ENCODE measurements around the gene SNX8. TPM values are rescaled to one million over a fixed set of nuclear protein-coding genes. Genes with fewer than 3 reads are reported as not detected.
A peak's percentile ranks its signal among the peaks of the same experiment; 100 is the strongest.
"Not testable (repeated sequence)": the region's sequence is repeated elsewhere in the genome, so short reads cannot be mapped to it uniquely, and the experiment has no call there.

The SNX8 gene
- total RNA-seq, 2 donors from 2014 or later = 34.2 to 35.9 TPM

DNA sequence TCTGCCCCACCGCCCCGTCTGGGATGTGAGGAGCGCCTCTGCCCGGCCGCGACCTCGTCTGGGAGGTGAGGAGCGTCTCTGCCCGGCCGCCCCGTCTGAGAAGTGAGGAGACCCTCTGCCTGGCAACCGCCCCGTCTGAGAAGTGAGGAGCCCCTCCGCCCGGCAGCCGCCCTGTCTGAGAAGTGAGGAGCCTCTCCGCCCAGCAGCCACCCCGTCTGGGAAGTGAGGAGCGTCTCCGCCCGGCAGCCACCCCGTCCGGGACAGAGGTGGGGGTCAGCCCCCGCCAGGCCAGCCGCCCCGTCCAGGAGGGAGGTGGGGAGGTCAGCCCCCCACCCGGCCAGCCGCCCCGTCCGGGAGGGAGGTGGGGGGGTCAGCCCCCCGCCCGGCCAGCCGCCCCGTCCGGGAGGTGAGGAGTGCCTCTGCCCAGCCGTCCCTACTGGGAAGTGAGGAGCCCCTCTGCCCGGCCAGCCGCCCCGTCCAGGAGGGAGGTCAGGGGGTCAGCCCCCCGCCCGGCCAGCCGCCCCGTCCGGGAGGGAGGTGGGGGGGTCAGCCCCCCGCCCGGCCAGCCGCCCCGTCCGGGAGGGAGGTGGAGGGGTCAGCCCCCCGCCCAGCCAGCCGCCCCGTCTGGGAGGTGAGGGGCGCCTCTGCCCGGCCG, 11.4 kb downstream of the SNX8 start:
- DNase-seq (ENCODE audit: low spot score); intact Hi-C loops (cut with DNase I): not testable (repeated sequence)

DNA sequence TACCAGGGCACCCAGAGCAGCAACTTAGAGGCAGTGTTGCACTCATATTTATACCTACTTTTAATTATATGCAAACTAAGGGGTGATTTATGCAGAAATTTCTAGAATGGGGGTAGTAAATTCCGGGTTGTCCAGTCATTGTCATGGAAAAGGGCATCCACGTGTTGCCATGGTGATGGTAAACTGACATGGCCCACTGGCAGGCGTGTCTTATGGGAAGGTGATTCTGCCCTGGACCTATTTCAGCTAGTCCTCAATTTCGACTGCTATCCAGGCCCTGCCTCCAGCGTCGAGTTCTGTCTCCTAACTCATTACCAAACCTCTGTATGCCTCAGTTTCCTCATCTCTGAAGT, 12.8 kb downstream of the SNX8 start:
- intact Hi-C loops (cut with DNase I) = no loop called here
- no peak for DNase-seq (ENCODE audit: low spot score)

DNA sequence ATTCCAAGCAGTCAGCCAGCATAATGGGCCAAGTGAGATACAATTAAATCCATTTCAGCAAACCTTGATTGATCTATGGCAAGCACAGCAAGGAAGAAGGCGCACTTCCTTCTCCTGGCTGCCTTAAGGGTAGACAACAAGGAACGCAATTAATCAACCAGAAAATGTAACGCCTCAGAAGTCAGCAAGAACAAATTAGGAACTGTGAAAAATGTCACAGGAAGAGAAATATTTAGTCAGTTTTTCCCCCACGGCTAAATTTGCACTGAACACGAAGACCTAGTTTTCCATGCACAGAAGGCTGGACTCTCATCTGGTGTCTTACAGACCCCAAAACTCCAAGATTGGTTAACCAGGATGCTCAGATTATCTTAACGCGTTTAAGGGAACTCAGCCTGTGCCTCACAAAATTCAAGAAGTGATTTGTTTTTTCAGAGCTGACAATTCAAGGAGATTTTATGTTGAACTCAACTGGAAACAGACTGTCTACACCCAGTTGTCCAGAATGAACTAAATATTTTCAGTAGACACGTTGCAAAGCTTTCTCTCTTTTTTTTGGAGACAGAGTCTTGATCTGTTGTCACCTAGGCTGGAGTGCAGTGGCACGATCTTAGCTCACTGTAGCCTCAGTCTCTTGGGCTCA, 14.2 kb downstream of the SNX8 start:
- DNase-seq (ENCODE audit: low spot score) = no peak
- intact Hi-C loops (cut with DNase I) = no loop called here

DNA sequence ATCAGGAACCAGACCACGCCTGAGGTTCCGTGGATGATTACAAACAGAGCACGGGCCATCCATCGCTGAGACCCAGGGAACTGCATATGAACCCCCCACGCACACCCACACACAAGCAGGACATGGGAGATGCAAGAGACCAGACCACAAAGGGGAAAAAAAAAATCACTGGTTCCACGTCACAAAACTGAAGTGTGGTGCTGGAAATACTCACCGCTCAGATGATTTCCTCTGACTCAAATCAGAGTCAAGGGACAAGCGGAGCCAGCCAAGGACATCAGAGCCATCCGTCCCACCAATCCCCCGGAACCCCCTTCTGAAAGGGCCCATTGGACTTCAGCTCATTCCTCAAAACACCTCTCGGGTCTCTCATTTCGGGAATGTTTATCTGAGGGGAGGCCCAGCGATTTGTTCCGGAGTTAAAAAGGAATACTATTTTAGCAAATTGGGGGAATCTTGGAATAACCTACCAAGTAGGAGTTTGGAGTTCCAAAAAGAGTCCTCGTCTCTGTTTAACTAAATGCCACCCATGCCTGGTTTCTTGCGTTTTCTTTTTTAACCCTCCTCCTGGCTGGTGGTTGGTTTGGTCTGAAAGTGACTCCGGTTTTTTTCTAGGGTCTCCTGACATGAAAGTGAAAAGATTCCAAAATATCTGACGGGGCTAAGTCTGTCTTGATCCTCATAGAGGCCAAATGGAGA, 15.0 kb downstream of the SNX8 start:
- intact Hi-C loops (cut with DNase I) = no loop called here
- peak; percentile 84 for DNase-seq (ENCODE audit: low spot score)

DNA sequence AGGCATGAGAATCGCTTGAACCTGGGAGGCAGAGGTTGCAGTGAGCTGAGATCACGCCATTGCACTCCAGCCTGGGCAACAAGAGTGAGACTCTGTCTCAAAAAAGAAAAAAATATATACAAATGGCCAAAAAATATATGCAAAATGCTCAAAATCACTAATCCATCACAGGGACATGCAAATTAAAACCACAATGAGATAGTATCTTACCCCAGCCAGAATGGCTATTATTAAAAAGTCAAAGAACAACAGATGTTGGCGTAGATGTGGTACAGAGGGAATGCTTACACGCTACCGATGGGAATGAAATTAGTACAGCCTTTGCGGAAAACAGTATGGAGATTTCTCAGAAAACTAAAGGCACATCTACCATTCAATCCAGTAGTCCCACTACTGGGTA, 17.4 kb downstream of the SNX8 start:
- DNase-seq (ENCODE audit: low spot score) = no peak
- intact Hi-C loops (cut with DNase I) = no loop called here

DNA sequence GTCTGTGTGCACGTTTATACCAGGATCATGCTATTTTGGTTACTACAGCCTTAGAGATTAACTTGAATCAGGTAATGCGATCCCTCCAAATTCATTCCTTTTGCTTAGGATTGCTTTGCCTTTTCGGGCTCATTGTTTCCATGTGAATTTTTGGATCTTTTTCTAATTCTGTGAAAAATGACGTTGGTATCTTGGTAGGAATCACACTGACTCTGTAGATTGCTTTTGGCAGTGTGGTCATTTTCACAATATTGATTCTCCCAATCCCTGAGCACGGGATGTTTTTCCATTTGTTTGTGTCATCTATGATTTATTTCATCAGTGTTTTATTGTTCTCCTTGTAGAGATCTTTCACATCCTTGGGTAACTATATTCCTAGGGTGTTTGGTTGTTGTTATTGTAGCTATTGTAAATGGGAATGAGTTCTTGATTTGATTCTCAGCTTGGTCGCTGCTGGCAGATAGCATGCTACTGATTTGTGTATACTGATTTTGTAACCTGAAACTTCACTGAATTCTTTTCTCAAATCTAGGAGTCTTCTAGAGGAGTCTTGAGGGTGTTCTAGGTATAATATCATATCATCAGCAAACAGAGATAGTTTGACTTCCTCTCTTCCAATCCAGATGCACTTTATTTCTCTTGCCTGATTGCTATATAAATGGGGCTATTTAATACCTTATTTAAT, 18.2 kb downstream of the SNX8 start:
- no peak for DNase-seq (ENCODE audit: low spot score)
- intact Hi-C loops (cut with DNase I) = no loop called here

DNA sequence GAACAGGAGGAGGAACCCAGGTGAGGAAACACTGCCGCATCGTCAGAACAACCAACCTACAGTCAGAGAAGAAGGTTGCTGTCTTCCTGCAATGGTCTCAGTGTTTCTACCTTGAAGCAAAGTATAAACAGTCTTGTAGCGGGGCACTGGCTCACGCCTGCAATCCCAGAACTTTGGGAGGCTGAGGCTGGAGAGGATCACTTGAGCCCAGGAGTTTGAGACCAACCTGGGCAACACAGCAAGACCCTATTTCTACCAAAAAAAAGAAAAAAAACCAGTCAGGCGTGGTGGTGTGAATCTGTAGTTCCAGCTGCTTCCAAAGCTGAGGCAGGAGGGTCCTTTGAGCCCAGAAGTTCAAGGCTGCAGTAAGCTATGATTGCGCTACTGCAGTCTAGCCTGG, 23.4 kb downstream of the SNX8 start:
- intact Hi-C loops (cut with DNase I) = no loop called here
- no peak for DNase-seq (ENCODE audit: low spot score)

DNA sequence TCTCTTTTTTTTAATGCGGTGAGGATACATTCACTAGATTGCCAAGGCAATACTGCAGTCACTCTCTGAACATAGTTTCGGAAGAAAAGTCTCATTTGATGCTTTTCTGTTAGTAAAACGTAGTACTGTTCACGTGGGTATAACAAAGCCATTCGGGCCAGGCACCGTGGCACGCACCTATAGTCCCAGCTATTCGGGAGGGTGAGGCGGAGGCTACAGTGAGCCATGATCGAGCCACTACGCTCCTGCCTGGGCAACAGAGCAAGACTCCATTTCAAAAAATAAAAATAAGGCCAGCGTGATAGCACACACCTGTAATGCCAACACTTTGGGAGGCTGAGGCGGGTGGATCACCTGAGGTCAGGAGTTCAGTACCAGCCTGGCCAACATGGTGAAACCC, 24.6 kb downstream of the SNX8 start:
- no peak for DNase-seq (ENCODE audit: low spot score)
- intact Hi-C loops (cut with DNase I) = no loop called here

DNA sequence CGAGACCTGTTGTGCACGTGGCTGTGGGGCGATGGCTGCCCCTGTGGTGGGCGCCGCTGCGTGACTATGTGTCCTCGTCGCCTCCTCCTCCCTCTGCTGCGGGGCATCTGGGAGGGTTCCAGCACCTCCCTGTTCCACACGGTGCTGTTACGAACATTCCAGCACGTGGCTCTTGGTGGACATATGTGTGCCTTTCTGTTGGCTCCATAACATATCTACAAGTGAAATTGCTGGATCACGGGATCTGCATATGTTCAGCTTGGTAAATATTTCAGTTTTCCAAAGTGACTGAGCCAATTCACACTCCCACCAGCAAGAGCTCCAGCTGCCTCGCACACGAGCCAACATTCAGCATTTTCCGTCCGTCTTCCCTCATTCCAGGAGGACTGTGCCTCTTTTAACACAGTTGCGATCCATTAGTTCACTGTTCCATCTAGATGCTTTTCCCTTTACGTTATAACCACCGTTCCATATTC, 25.1 kb downstream of the SNX8 start:
- intact Hi-C loops (cut with DNase I) = no loop called here
- no peak for DNase-seq (ENCODE audit: low spot score)

DNA sequence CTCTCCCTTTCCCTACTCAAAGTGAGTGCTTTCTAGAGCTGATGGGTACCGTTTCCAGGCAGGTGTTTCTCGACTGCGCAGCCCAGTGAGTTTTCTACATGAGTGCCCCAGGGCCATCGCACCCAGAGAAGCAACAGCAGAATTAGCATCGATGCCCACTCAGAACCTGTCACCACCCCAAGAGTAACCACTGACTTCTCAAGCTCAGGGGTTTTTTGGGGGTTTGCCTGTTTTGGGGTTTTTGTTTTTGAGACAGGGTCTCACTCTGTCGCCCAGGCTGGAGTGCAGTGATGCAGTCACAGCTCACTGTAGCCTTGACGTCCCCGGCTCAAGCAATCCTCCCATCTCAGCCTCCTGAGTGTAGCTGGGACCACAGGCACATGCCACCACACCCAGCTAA, 25.7 kb downstream of the SNX8 start:
- intact Hi-C loops (cut with DNase I) = no loop called here
- DNase-seq (ENCODE audit: low spot score) = no peak

DNA sequence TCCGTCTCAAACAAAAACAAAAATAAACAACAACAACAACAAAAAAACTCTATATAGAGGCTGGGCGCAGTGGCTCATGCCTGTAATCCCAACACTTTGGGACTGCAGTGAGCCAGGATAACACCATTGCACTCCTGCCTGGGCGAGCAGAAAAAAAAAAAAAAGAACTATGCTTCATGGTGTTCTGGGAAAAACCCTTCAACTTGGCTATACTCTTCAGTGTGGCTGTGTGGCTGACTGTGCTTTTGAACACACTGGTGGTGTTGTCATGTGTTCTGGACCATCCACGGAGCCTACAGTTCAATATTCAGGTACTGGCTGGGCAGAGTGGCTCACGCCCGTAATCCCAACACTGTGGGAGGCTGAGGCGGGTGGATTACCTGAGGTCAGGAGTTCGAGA, 26.5 kb downstream of the SNX8 start:
- DNase-seq (ENCODE audit: low spot score) = no peak
- intact Hi-C loops (cut with DNase I) = no loop called here

DNA sequence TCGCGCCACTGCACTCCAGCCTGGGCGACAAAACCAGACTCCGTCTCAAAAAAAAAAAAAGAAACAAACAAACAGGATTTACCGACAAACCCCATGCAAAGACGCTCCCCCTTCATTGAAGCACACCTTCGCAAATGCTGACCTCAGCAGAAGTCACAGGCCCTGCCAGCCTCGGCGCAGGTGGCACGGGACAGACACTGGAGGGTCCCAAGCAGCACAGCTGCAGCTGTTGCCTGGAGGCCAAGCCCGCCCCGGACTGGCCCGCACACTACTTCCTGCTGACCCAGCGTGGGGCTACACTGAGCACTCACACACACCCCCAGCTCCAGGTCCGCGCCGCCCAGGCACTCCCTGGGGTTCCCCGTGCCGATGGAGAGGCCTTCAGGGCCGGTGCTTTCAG, 31.2 kb downstream of the SNX8 start:
- intact Hi-C loops (cut with DNase I) = no loop called here
- no peak for DNase-seq (ENCODE audit: low spot score)

DNA sequence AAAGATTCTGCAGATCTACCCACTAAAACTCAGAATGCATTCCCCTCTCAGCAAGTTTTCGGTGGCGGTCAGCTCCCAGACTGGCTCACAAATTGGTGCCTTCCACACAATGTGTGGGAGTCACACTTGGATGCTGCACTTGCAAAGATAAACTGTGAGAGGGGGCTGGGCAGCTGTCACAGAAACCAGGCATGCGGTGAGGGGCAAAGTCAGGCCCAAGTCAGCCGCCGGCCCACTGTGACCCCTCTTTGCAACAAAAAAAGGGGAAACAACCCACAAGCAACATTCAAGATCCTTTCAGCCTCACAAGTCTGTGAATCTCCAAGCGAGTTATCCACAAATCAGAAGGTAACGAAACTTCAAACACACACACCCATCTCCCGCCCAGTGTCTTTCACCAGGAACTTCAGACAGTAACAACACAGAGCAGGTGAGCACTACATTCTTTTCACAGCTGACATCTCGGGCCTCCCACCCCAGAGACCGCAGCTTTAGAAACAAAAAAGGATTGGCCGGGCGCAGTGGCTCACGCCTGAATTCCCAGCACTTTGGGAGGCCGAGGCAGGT, 32.0 kb downstream of the SNX8 start:
- intact Hi-C loops (cut with DNase I) = no loop called here
- DNase-seq (ENCODE audit: low spot score) = no peak

DNA sequence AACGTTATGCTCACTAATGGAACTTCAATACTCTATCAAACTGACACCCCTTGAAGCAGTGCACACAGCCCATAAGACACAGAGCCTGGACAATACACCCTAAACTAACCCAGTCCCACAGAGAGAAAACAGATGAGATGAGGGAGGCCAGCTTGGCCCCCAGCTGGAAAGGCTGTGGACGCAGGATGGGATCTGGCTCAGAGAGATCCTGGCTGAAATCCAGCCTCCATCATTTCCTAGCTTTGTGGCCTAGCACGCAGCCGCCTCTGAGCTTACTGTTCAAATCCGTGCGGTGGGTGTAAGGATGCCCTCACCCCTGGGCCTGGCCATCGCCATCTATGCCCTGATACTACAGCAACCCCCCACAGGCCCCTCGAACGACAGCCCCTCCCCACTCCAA, 32.7 kb downstream of the SNX8 start:
- DNase-seq (ENCODE audit: low spot score) = no peak
- intact Hi-C loops (cut with DNase I) = no loop called here

DNA sequence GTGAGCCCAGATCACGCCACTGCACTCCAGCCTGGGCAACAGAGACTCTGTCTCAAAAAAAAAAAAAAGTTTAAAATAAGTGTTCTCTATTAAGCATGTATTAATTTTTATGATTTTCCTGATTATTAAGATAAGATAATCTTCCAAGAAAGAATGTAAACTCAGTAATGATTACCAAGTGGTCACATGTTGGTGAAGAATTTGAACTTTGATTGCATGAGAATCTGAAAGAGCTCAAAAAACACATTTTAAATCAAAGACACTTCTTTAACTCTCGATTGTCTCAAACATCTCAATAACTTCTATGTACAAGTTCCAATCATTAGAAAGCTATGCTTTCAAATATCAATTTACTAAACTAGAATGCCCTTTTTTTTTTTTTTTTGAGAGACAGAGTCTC, 33.8 kb downstream of the SNX8 start:
- no peak for DNase-seq (ENCODE audit: low spot score)
- intact Hi-C loops (cut with DNase I) = no loop called here

DNA sequence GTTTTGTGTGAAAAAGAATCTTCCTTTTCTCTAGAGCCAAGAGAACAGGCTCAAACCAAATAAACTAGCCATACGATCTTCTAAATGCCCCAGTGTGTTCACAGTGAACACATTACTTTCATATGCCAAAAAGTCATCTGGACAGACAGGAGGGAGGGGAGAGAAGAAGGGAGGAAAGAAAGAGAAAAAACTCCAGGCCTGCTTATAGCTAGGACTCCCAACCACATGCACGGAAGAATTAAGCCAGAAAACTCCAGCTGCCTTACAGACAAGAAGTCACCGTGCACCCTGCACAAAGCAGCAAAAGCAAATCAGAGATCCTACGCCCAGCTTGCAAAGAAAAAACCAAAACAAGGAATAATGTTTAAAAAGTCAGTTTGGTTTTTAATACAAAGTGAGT, 34.3 kb downstream of the SNX8 start:
- intact Hi-C loops (cut with DNase I) = no loop called here
- no peak for DNase-seq (ENCODE audit: low spot score)

DNA sequence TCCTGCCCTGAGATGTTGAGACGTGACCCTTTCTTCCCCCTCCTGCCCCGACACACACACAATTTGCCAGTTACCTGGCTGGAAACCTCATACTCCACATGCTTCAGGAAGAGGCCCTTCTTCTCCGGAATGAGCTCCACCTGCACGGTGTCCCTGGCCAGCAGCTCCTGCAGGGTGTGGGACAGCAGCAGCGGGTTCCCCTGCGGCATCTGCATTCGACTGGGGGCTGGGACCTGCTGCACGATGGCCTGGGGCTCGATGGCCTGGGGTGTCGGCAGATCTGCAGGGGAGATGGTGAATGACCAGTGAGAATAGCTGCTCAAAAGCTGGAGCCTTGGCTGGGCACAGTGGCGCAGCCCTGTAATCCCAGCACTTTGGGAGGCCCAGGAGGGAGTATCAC, 36.2 kb downstream of the SNX8 start:
- DNase-seq (ENCODE audit: low spot score) = no peak
- intact Hi-C loops (cut with DNase I) = no loop called here

DNA sequence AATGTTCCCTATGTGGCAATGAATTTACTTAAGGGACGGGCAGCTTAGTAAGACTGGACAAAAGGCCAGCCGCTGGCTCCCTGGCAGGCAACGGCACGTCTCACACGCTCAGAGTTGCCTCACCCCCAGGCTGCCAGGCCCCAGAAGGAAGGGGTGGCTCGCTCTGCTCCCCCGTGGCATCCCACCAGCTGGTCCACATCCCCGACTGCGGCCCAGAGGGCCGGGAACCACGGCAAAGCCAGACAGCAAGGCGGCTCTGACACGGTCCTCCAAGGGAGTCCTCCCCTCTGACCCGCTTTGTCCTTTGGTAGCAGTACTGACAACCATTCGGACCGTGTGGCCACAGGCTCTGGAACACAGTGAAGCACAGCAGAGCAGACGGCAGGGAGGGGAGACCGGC, 38.1 kb downstream of the SNX8 start:
- no peak for DNase-seq (ENCODE audit: low spot score)
- intact Hi-C loops (cut with DNase I) = no loop called here

DNA sequence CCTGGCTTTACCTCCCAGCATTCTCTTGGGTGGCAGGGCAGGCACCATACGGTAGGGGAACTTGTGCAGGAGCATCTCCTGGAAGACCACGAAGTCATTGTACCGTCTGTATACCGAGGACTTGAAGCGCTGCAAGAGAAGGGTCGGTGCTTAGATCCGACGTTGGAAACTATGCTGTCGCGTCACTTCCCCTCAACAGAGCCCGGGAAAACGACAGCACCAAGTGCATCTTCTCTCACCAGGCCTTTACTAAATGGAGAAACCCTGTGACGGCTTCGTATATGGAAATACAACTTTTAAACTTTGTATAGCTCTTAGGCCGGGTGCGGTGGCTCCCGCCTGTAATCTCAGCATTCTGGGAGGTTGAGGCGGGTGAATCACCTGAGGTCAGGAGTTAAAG, 39.1 kb downstream of the SNX8 start:
- DNase-seq (ENCODE audit: low spot score) = no peak
- intact Hi-C loops (cut with DNase I) = no loop called here

DNA sequence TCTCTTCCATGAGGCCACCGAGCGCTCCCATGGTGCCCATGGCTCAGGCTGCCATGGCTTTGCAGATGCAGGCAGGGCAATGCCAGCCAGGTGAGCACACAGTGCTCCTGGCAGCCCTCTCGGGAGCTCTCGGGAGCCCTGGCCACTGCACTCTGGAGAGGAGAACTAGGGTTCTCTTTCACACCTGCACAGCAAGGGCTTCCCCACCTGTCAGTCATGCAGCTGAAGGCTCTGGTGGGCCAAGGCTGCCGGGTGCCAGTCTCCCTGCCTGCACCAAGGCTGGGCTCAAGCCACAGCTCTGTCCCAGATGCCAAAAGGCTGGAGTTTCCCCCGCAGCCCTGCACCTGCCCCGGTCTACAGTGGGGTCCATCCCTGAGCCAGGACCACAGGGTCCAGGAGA, 39.6 kb downstream of the SNX8 start:
- intact Hi-C loops (cut with DNase I) = no loop called here
- DNase-seq (ENCODE audit: low spot score) = no peak

Data from posterior vena cava (tissue), 2 donors.